ENCODE measurements around the gene CDIP1. TPM values are rescaled to one million over a fixed set of nuclear protein-coding genes. Genes with fewer than 3 reads are reported as not detected.
A peak's percentile ranks its signal among the peaks of the same experiment; 100 is the strongest.

Gene CDIP1
- total RNA-seq, 4 donors from 2014 or later: 23.8 to 34.2 (median 25.4) TPM

DNA sequence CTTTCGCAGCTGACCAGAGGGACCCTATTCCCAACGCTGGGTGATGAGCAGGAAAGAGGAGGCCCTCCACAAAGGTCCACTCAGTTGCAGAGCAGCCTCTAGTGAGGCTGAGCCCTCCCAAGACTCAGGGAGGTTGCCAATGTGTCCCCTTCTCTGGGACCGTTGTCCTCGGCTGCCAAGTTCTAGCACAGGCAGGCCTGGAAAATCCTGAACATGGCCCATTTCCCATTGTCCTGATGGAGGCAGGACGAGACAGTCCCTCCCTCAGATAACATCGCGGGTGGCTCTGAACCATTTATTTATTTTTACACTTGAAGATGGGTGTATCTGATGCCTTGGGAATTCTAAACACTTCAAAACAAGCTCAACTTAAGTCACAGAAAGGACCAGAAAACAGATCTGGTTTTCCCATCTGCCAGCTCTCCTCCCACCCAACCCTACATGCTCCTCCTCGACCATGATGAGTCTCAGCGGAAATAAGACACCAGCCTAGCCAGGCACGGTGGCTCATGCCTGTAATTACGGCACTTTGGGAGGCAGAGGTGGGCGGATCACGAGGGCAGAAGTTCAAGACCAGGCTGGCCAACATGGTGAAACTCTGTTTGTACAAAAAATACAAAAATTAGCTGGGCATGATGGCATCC is 12.8 kb downstream of the CDIP1 start:
- peaks cover 47 to 67% of the 10 kb centered on the region in 2 donors for H3K4me1 ChIP-seq
- H3K27me3 ChIP-seq: no peaks in the 10 kb centered on the region
- in situ Hi-C loops (cut with MboI; ENCODE audit: low sequenced_read_pairs in 4 of 4): no loop called here
- no peaks in the 10 kb centered on the region for H3K36me3 ChIP-seq
- no peaks in the 10 kb centered on the region for H3K9me3 ChIP-seq
- no peak for DNase-seq
- H3K27ac ChIP-seq: peak overlapping the region; percentile 5 to 71 (median 52)
- TF ChIP-seq POLR2A (IDR thresholded peaks at IDR 0.05) (no peak), CTCF (IDR thresholded peaks at IDR 0.05 in 4 of 5, conservative IDR thresholded peaks at IDR 0.05 in 1 of 5) (no peak)
- ATAC-seq: peak in 1 of 2 donors; percentile 20
- H3K4me3 ChIP-seq: no peak overlapping the region
- intact Hi-C loops (cut with DNase I; ENCODE audit: low total_unique reads): no loop called here

DNA sequence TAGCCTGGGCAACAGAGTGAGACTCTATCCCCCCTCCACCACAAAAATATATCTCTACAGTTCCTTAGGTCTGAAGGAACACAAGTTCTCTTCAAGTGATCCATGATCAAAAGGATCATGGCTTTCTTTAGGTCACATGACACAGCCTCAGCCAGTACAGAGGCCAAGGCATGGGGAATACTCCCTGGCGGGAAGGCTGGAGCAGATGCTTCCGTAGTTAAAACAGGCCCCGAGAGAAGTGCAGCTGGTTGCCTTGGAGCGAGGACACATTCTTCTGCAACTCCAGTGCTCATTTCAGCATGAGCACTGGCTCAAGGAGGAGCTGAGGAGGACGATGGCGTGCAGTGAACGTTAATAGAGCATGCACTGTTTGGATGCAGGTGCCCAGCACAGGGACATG is 13.5 kb downstream of the CDIP1 start:
- peak; percentile 26 to 44 for ATAC-seq
- no peaks in the 10 kb centered on the region for H3K36me3 ChIP-seq
- TF ChIP-seq CTCF (IDR thresholded peaks at IDR 0.05 in 4 of 5, conservative IDR thresholded peaks at IDR 0.05 in 1 of 5) (no peak), POLR2A (IDR thresholded peaks at IDR 0.05) (no peak)
- H3K27ac ChIP-seq: peak overlapping the region; percentile 5 to 71 (median 52)
- no peak overlapping the region for H3K4me3 ChIP-seq
- DNase-seq: peak in 1 of 2 donors; percentile 53
- in situ Hi-C loops (cut with MboI; ENCODE audit: low sequenced_read_pairs in 4 of 4) (no loop called here), intact Hi-C loops (cut with DNase I; ENCODE audit: low total_unique reads) (no loop called here)
- H3K9me3 ChIP-seq: no peaks in the 10 kb centered on the region
- no peaks in the 10 kb centered on the region for H3K27me3 ChIP-seq
- H3K4me1 ChIP-seq: peaks cover 47 to 73% of the 10 kb centered on the region in 2 donors

DNA sequence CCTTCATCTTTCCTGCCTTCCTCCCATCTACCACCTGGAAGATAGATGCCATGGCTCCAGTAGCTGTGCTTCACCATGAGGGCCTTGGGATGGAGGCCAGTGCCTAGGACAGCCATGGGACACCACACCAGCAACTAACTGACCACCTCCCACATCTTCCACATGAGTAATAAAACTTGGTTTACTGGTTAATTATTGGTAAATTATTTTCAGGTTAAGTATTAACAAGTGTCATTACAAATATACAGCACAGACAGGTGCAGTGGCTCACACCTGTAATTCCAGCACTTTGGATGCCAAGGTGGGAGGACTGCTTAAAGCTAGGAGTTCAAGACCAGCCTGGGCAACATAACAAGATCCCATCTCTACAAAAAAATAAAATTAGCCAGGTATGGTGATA is 14.0 kb downstream of the CDIP1 start:
- H3K27me3 ChIP-seq: no peaks in the 10 kb centered on the region
- intact Hi-C loops (cut with DNase I; ENCODE audit: low total_unique reads): no loop called here
- peak overlapping the region in 3 of 4 donors; percentile 39 to 71 (median 64) for H3K27ac ChIP-seq
- in situ Hi-C loops (cut with MboI; ENCODE audit: low sequenced_read_pairs in 4 of 4): loop anchor here in 1 of 4 donors (25.0 kb wide), 1 partner anchor 88 kb away; the partner anchor contains the start of genes MGRN1 and UBALD1
- TF ChIP-seq CTCF (IDR thresholded peaks at IDR 0.05 in 4 of 5, conservative IDR thresholded peaks at IDR 0.05 in 1 of 5) (no peak), POLR2A (IDR thresholded peaks at IDR 0.05) (no peak)
- peaks cover 43 to 72% of the 10 kb centered on the region in 2 donors for H3K4me1 ChIP-seq
- no peak overlapping the region for H3K4me3 ChIP-seq
- H3K36me3 ChIP-seq: no peaks in the 10 kb centered on the region
- H3K9me3 ChIP-seq: no peaks in the 10 kb centered on the region
- no peak for DNase-seq
- no peak for ATAC-seq

DNA sequence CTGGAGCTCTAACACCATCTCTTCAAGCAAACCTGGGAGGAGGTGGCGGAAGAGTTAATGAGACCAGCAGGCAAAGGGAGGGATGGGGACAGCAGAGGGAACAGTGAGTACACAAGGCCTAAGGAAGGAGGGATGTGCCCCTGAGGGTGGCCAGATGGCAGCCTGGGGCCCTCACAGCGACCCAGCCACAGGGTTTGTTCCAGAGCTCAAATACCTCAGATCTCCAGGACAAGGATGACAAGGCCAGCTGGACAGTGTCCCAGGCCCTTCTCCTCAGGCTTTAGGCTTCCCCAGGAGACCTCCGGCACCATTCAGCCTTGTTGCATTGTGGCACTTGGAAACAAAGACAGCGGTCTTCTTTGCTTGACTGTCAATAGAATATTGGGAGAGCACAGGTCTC is 14.9 kb downstream of the CDIP1 start:
- H3K9me3 ChIP-seq: no peaks in the 10 kb centered on the region
- no peak overlapping the region for H3K4me3 ChIP-seq
- H3K27me3 ChIP-seq: no peaks in the 10 kb centered on the region
- no peaks in the 10 kb centered on the region for H3K36me3 ChIP-seq
- ATAC-seq (no peak), DNase-seq (no peak)
- no peak for TF ChIP-seq POLR2A (IDR thresholded peaks at IDR 0.05)
- no peak for TF ChIP-seq CTCF (IDR thresholded peaks at IDR 0.05 in 4 of 5, conservative IDR thresholded peaks at IDR 0.05 in 1 of 5)
- intact Hi-C loops (cut with DNase I; ENCODE audit: low total_unique reads): no loop called here
- H3K4me1 ChIP-seq: peaks cover 40 to 67% of the 10 kb centered on the region in 2 donors
- peak overlapping the region; percentile 13 to 76 (median 47) for H3K27ac ChIP-seq
- in situ Hi-C loops (cut with MboI; ENCODE audit: low sequenced_read_pairs in 4 of 4): loop anchor here in 1 of 4 donors (25.0 kb wide), 1 partner anchor 89 kb away; the partner anchor contains the start of genes MGRN1 and UBALD1
